HepG2 (cell line): ENCODE measurements around the gene PTK7. TPM values are rescaled to one million over a fixed set of nuclear protein-coding genes. Genes with fewer than 3 reads are reported as not detected.

ENCODE experiments used
- FOSL2 ChIP-seq: sonication (generic); formaldehyde crosslinking; IDR thresholded peaks from 2 replicates; pipeline ENCODE4 v1.4.0; 2020; ENCODE audit warnings: missing genetic modification reagents
- KDM4B ChIP-seq: sonication (generic); formaldehyde crosslinking; IDR thresholded peaks from 2 replicates; pipeline ENCODE4 v1.4.0; 2020; ENCODE audit warnings: missing genetic modification reagents
- MAF1 ChIP-seq: sonication (generic); formaldehyde crosslinking; IDR thresholded peaks from 2 replicates; pipeline ENCODE4 v1.5.0; 2020; ENCODE audit warnings: missing genetic modification reagents, borderline replicate concordance
- MAZ ChIP-seq, 2 experiments: sonication (generic) in 1 of 2; formaldehyde crosslinking in 1 of 2; IDR thresholded peaks; 2 replicates each; pipeline versions ENCODE4 v1.5.0 to v1.6.1; 2012 to 2020; ENCODE audit warnings: low read depth in 2 of 2, mild to moderate bottlenecking in 2 of 2, borderline replicate concordance in 1 of 2, improper control_type of control experiment in 1 of 2, low read length in 1 of 2, missing genetic modification reagents in 1 of 2, moderate library complexity in 1 of 2
- MTF1 ChIP-seq: sonication (generic); formaldehyde crosslinking; IDR thresholded peaks from 2 replicates; pipeline ENCODE4 v1.5.0; 2020; ENCODE audit warnings: missing genetic modification reagents
- PITX1 ChIP-seq: sonication (generic); formaldehyde crosslinking; IDR thresholded peaks from 2 replicates; pipeline ENCODE4 v1.5.1; 2020; ENCODE audit warnings: mild to moderate bottlenecking, missing genetic modification reagents
- RBM22 ChIP-seq: fragments of 200-400 bp; formaldehyde crosslinking; optimal IDR thresholded peaks from 2 replicates; pipeline ENCODE3; 2017; ENCODE audit warnings: mild to moderate bottlenecking, low read length, moderate library complexity
- RCOR2 ChIP-seq: IDR thresholded peaks from 2 replicates; pipeline ENCODE4 v1.6.1; 2016; ENCODE audit warnings: missing biosample characterization, missing genetic modification reagents
- RELA ChIP-seq: sonication (generic); formaldehyde crosslinking; IDR thresholded peaks from 2 replicates; pipeline ENCODE4 v1.4.0; 2020; ENCODE audit warnings: missing genetic modification reagents
- RFX1 ChIP-seq: fragments of 450-650 bp; IDR thresholded peaks from 2 replicates; pipeline ENCODE4 v1.6.1; 2017
- SALL1 ChIP-seq: sonication (generic); formaldehyde crosslinking; IDR thresholded peaks from 2 replicates; pipeline ENCODE4 v1.8.0; 2022; ENCODE audit warnings: mild to moderate bottlenecking, missing genetic modification reagents
- SETDB1 ChIP-seq: sonication (generic); formaldehyde crosslinking; IDR thresholded peaks from 2 replicates; pipeline ENCODE4 v1.5.1; 2020; ENCODE audit warnings: missing genetic modification reagents, mild to moderate bottlenecking, borderline replicate concordance
- SOX5 ChIP-seq: IDR thresholded peaks from 2 replicates; pipeline ENCODE4 v1.6.1; 2016; ENCODE audit warnings: borderline replicate concordance
- SUZ12 ChIP-seq: fragments of 150-350 bp; IDR thresholded peaks from 2 replicates; pipeline ENCODE4 v1.6.1; 2014; ENCODE audit warnings: low read depth, low read length
- TAF1 ChIP-seq: sonication (generic); formaldehyde crosslinking; IDR thresholded peaks from 2 replicates; pipeline ENCODE4 v1.4.0; 2020; ENCODE audit warnings: missing genetic modification reagents
- ZBTB21 ChIP-seq: sonication (generic); formaldehyde crosslinking; IDR thresholded peaks from 2 replicates; pipeline ENCODE4 v1.4.0; 2020; ENCODE audit warnings: missing genetic modification reagents
- ZFP37 ChIP-seq: sonication (generic); formaldehyde crosslinking; IDR thresholded peaks from 2 replicates; pipeline ENCODE4 v1.4.0; 2020; ENCODE audit warnings: missing genetic modification reagents, borderline replicate concordance
- ZKSCAN8 ChIP-seq: IDR thresholded peaks from 2 replicates; pipeline ENCODE4 v1.6.1; 2016; ENCODE audit warnings: borderline replicate concordance, missing genetic modification reagents, missing compliant biosample characterization
- ZNF510 ChIP-seq: sonication (generic); formaldehyde crosslinking; IDR thresholded peaks from 2 replicates; pipeline ENCODE4 v1.4.0; 2020; ENCODE audit warnings: low read depth, mild to moderate bottlenecking, missing genetic modification reagents
- ZNF841 ChIP-seq: sonication (generic); formaldehyde crosslinking; IDR thresholded peaks from 2 replicates; pipeline ENCODE4 v1.8.1; 2023; ENCODE audit warnings: missing genetic modification reagents, borderline replicate concordance
- polyA plus RNA-seq, 8 experiments: library from polyadenylated mRNA; depleted of rRNA in 3 of 8; stranded (reverse) in 7 of 8; unstranded in 1 of 8; fragments of >200 nt; fragmentation: Illumina TruSeq in 4 of 8; extraction: Trizol in 4 of 8; gene quantifications; 2 replicates each; pipeline versions ENCODE4 v1.2.1 to v1.2.3, GENCODE V29; 2011 to 2016; ENCODE audit warnings: low read depth in 4 of 8, missing spikeins in 1 of 8, mixed read lengths in 1 of 8; ENCODE audit not compliant: insufficient read depth in 1 of 8
- total RNA-seq, 5 experiments: library from RNA; depleted of rRNA; stranded (reverse); fragments of >200 nt; fragmentation: Illumina TruSeq; extraction: Trizol; gene quantifications; 2 replicates each; pipeline ENCODE4 v1.2.3, GENCODE V29; 2016; ENCODE audit warnings: low read depth in 1 of 5
- TF ChIP-seq, protein P1 (sequence below): sonication (generic); formaldehyde crosslinking; IDR thresholded peaks from 2 replicates; pipeline ENCODE4 v1.5.0; 2020; ENCODE audit warnings: mild to moderate bottlenecking, missing genetic modification reagents
- TF ChIP-seq, protein P2 (sequence below), 2 experiments: sonication (generic) in 1 of 2; formaldehyde crosslinking in 1 of 2; IDR thresholded peaks; 2 replicates each; pipeline versions ENCODE4 v1.5.1 to v1.6.1; 2011 to 2020; ENCODE audit warnings: borderline replicate concordance in 1 of 2, low read depth in 1 of 2, low read length in 1 of 2, mild to moderate bottlenecking in 1 of 2, missing genetic modification reagents in 1 of 2, moderate library complexity in 1 of 2

PTK7 gene
- total and polyA plus RNA-seq, 2 of the 13 experiments (the other 11 are each of a cell fraction or from before 2014, with no cell fraction given): 98.5 to 99.8 TPM

DNA sequence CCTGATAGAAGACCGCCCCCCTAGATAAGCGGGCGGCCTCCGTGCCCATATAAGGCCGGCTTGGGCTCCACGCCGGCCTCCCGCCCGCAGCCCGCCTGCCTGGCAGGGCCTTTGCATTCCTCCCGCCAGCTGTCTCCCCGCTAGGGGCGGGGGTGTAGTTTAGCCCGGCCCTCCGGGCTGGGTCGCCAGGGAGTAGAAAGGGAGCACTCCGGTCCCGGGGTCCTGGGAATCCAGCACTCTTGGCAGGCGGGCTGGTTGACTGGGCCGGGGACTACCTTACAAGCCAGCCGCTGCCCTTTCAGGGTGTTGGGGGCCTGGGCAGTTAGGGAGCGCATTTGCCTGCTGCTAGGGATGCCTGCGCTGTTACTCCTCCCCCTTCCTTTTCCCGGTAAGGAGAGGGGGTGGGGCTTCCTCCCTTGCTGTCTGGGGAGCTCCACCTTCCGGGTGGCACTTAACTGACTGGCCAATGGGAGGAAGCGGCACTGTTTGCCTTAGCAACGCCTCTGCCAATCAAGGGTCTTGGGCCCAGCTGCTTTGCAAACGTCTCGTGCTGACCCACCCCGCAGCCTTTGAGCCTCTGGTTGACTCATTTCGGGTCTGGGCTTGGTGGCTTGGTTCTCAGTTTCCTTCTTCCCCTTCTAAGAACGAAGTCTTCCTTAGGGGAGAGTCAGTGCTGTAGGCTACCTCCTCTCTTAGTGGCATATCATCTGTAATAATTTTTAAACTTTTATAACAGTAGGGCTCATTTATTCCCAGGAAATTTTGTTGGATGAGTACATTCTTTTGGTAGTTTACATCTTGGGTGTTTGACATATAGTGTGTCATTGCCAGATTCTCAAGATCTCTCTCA, 98.4 kb downstream of the PTK7 start (continued):
- TF ChIP-seq ZNF510 (0 out of 2 replicates have a peak, but pooled peaks have one; percentile 79), RFX1 (peak; percentile 98), RBM22 (peak; percentile 93), FOSL2 (CRISPR knock-in tag) (peak; percentile 84), MTF1 (CRISPR knock-in tag) (no peak), SOX5 (CRISPR knock-in tag) (peak; percentile 38; the same call in 1 of the 2 replicates), SALL1 (CRISPR knock-in tag) (peak; percentile 77), ZFP37 (peak; percentile 43; the same call in 1 of the 2 replicates), SETDB1 (CRISPR knock-in tag) (no peak), MAF1 (CRISPR knock-in tag) (no peak), KDM4B (CRISPR knock-in tag) (peak; percentile 74; the same call in 1 of the 2 replicates), TAF1 (CRISPR knock-in tag) (peak; percentile 42; the same call in 1 of the 2 replicates), MAZ (IDR thresholded peaks at IDR 0.05; ENCODE audit: borderline replicate concordance, low read depth, low read length) (peak; percentile 94), MAZ (CRISPR knock-in tag; IDR thresholded peaks at IDR 0.05; ENCODE audit: low read depth) (peak; percentile 87), RCOR2 (CRISPR knock-in tag) (0 out of 2 replicates have a peak, but pooled peaks have one; percentile 61), PITX1 (0 out of 2 replicates have a peak, but pooled peaks have one; percentile 63), RELA (CRISPR knock-in tag) (no peak), ZBTB21 (no peak), ZNF841 (CRISPR knock-in tag) (no peak), SUZ12 (no peak), ZKSCAN8 (CRISPR knock-in tag) (no peak)
- TF ChIP-seq, protein P1, sequence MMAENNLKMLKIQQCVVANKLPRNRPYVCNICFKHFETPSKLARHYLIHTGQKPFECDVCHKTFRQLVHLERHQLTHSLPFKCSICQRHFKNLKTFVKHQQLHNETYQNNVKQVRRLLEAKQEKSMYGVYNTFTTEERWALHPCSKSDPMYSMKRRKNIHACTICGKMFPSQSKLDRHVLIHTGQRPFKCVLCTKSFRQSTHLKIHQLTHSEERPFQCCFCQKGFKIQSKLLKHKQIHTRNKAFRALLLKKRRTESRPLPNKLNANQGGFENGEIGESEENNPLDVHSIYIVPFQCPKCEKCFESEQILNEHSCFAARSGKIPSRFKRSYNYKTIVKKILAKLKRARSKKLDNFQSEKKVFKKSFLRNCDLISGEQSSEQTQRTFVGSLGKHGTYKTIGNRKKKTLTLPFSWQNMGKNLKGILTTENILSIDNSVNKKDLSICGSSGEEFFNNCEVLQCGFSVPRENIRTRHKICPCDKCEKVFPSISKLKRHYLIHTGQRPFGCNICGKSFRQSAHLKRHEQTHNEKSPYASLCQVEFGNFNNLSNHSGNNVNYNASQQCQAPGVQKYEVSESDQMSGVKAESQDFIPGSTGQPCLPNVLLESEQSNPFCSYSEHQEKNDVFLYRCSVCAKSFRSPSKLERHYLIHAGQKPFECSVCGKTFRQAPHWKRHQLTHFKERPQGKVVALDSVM (CRISPR knock-in tag): peak; percentile 84
- TF ChIP-seq, protein P2, sequence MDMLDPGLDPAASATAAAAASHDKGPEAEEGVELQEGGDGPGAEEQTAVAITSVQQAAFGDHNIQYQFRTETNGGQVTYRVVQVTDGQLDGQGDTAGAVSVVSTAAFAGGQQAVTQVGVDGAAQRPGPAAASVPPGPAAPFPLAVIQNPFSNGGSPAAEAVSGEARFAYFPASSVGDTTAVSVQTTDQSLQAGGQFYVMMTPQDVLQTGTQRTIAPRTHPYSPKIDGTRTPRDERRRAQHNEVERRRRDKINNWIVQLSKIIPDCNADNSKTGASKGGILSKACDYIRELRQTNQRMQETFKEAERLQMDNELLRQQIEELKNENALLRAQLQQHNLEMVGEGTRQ (IDR thresholded peaks at IDR 0.05; ENCODE audit: low read depth, low read length): no peak
- TF ChIP-seq, protein P2 (CRISPR knock-in tag; IDR thresholded peaks at IDR 0.05; ENCODE audit: borderline replicate concordance): peak; percentile 90; the same call in 1 of the 2 replicates
